WERI-Rb-1 (cell line): Measurements from ENCODE around the gene CDC42BPB.

Source experiments
- DNase-seq: peaks from one replicate; pipeline ENCODE4 v3.0.0-alpha.2; 2020
- H3K27ac ChIP-seq: fragments of 250-450 bp; sonication (Bioruptor Pico); 2 replicates; pipeline ENCODE4 v1.5.1; 2020; ENCODE audit warnings: mild to moderate bottlenecking, moderate library complexity
- H3K27me3 ChIP-seq: fragments of 250-450 bp; sonication (Bioruptor Pico); 2 replicates; pipeline ENCODE4 v1.5.1; 2021; ENCODE audit warnings: mild to moderate bottlenecking, low read depth, moderate library complexity; ENCODE audit not compliant: insufficient read depth, severe bottlenecking
- H3K36me3 ChIP-seq: fragments of 250-450 bp; sonication (Bioruptor Pico); 2 replicates; pipeline ENCODE4 v1.5.1; 2020; ENCODE audit warnings: mild to moderate bottlenecking, moderate library complexity
- H3K4me3 ChIP-seq: 2 replicates; pipeline ENCODE4 v1.5.1; 2011; ENCODE audit warnings: low read depth, mild to moderate bottlenecking, control low read depth, low read length
- H3K9me3 ChIP-seq: fragments of 250-450 bp; sonication (Bioruptor Pico); 2 replicates; pipeline ENCODE4 v1.5.1; 2021; ENCODE audit warnings: mild to moderate bottlenecking, moderate library complexity; ENCODE audit not compliant: severe bottlenecking
- TF ChIP-seq, protein P1 (sequence below): IDR thresholded peaks from 2 replicates; pipeline ENCODE4 v1.5.1; 2011; ENCODE audit warnings: low read depth, mild to moderate bottlenecking, control low read depth, inconsistent platforms, low read length

Gene CDC42BPB

DNA sequence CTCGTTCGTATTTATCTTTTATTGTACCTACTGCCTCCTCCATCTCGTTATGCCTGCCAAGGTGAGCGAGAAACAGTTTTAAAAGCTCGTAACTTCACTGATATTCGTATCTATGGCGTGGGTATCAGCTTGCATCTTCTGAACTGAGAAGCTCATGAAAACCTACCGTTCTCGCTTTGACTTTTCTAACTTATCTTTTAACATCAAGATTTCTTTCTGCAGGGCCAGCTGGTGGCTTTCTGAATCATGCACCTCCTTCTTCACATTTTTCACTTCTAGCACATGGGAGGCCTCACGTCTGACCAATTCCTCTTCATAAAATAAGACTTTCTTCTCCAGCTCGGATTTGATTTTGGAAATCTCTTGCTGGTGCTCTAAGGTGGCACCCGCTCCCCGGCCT is 89.0 kb downstream of the CDC42BPB start:
- no peak for DNase-seq
- TF ChIP-seq, protein P1, sequence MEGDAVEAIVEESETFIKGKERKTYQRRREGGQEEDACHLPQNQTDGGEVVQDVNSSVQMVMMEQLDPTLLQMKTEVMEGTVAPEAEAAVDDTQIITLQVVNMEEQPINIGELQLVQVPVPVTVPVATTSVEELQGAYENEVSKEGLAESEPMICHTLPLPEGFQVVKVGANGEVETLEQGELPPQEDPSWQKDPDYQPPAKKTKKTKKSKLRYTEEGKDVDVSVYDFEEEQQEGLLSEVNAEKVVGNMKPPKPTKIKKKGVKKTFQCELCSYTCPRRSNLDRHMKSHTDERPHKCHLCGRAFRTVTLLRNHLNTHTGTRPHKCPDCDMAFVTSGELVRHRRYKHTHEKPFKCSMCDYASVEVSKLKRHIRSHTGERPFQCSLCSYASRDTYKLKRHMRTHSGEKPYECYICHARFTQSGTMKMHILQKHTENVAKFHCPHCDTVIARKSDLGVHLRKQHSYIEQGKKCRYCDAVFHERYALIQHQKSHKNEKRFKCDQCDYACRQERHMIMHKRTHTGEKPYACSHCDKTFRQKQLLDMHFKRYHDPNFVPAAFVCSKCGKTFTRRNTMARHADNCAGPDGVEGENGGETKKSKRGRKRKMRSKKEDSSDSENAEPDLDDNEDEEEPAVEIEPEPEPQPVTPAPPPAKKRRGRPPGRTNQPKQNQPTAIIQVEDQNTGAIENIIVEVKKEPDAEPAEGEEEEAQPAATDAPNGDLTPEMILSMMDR: no peak

DNA sequence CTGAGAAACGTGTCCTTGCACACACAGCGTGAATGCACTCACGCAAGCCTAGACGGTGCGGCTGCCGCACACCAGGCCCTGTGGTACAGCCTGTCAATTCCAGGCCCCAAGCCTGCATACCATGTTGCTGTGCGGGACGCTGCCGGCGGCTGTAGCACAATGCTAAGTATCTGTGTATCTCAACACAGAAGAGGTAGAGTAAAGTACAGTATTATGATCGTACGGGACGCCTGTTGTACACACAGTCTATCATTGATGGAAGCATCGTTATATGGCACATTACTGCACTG is 89.9 kb downstream of the CDC42BPB start:
- no peaks in the 10 kb centered on the region for H3K9me3 ChIP-seq
- TF ChIP-seq, protein P1: no peak
- H3K27ac ChIP-seq: no peak overlapping the region
- H3K27me3 ChIP-seq: no peaks in the 10 kb centered on the region
- H3K4me3 ChIP-seq: no peak overlapping the region
- peaks cover 88% of the 10 kb centered on the region for H3K36me3 ChIP-seq
- DNase-seq: no peak

More for the DNA sequence above, 89.0 kb downstream of the CDC42BPB start:
- Histone ChIP-seq H3K9me3 (no peaks in the 10 kb centered on the region), H3K36me3 (peaks cover 90% of the 10 kb centered on the region), H3K4me3 (no peak overlapping the region), H3K27me3 (no peaks in the 10 kb centered on the region), H3K27ac (no peak overlapping the region)

DNA sequence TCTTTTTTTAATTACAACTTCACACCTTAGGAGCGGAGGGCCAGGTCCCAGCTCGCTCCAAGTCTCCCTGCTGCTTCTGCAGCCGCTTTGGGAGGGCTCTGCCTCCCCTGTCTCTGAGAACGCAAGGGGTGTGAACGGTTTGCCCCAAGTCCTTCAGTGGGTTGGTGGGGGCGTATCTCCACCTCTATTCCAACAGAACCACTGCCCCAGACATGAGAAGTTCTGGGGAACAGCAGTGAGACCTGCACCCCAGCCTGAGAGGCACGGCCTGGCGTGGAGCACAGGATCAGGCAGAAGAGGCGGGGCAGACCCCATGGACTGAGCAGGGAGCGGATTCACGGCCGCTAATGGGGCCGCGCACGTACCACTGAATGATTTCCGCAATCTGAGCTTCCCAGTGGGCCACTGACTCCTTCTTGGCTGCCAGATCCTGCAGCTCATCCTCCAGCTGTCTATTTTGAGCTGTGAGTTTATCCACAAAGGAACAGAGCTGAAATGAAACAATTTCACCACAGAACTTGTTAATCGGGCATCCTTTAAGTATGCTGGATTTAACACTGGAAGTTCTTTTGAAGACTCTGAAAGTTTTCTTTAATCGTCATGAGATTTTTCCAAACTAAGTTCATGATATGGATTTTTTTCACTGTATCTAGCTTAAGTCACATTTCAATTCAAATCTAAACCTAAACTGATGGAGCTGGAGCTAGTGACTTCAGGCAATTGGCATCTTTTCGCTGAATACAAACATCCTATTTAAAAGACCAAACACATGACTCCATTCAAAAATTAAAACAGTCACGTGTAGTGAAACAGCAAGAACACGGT is 90.5 kb downstream of the CDC42BPB start:
- Histone ChIP-seq H3K27ac (no peak overlapping the region), H3K4me3 (no peak overlapping the region), H3K27me3 (no peaks in the 10 kb centered on the region), H3K36me3 (peaks cover 89% of the 10 kb centered on the region), H3K9me3 (no peaks in the 10 kb centered on the region)
- TF ChIP-seq, protein P1: no peak
- DNase-seq: no peak

DNA sequence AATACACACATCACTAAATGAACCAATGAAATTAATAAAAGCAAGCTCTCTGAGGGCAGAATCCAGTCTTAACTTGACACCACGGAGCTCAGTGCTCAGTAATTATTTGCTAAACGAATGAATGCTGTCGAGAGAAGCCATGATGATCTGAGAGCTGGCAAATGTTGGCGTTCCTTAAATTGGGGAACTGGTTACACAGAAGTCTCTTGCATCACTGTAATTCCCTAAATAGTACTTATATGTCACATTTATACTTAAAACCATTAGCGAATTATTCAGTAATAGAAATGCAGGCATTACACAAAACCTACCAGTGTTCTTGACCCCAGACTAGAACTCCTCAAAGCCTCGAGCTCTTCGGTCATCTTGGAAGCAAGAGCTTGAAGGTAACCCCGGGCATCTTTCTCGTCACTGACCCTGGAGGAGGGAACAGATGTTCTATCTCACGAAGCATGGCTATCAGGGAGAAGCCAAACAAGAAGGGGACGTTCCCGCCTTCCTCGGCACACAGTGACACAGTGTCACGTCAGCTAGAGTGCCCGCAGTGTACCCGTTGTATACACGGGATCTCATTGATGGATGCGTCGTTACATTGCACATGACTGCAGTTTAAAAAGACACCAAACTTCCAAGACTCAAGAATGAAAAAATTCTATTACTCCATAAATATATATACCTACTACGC is 91.2 kb downstream of the CDC42BPB start:
- DNase-seq: no peak
- H3K4me3 ChIP-seq: no peak overlapping the region
- no peaks in the 10 kb centered on the region for H3K27me3 ChIP-seq
- peaks cover 89% of the 10 kb centered on the region for H3K36me3 ChIP-seq
- H3K9me3 ChIP-seq: no peaks in the 10 kb centered on the region
- H3K27ac ChIP-seq: no peak overlapping the region
- TF ChIP-seq, protein P1: no peak

DNA sequence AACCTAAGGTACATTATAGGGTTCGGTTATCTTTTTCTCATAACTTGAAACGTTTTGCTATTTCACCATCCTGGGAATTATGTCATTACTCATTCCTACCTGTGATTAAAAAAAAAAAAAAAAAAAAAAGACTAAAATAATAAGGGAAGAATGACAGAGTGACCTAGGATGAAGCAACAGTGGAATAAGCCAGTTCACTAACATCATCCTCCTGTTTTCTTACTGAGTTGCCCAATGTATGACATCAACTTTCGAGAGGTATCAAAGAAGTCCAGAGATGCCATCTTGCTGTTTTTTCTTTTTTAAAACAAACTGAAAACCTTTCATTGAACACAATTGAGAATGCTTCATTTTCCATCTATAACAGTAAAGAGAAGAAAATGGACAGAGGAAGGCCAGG is 92.1 kb downstream of the CDC42BPB start:
- DNase-seq: no peak
- H3K9me3 ChIP-seq: no peaks in the 10 kb centered on the region
- H3K36me3 ChIP-seq: peaks cover 86% of the 10 kb centered on the region
- H3K27me3 ChIP-seq: no peaks in the 10 kb centered on the region
- TF ChIP-seq, protein P1: no peak
- no peak overlapping the region for H3K27ac ChIP-seq
- H3K4me3 ChIP-seq: no peak overlapping the region
